ENCODE measurements around the gene KCNJ18. TPM values are rescaled to one million over a fixed set of nuclear protein-coding genes. Genes with fewer than 3 reads are reported as not detected.
A peak's percentile ranks its signal among the peaks of the same experiment; 100 is the strongest.
"Not testable (repeated sequence)": the region's sequence is repeated elsewhere in the genome, so short reads cannot be mapped to it uniquely, and the experiment has no call there.

KCNJ18 gene
- total RNA-seq, 1 experiment from 2014 or later: not detected

- not testable (repeated sequence) for DNase-seq (ENCODE audit: low read depth)
Observed at GRCh38 chr17:21683897-21684296, 8.4 kb upstream of the KCNJ18 start.

- not testable (repeated sequence) for DNase-seq (ENCODE audit: low read depth)
Observed at GRCh38 chr17:21684384-21684783, 7.9 kb upstream of the KCNJ18 start.

- not testable (repeated sequence) for DNase-seq (ENCODE audit: low read depth)
Observed at GRCh38 chr17:21685061-21685795, 7.1 kb upstream of the KCNJ18 start.

GRCh38 chr17:21686165-21687015 lies 5.9 kb upstream of the KCNJ18 start:
- peak; percentile 64 for DNase-seq (ENCODE audit: low read depth)

GRCh38 chr17:21687136-21687953 lies 5.0 kb upstream of the KCNJ18 start:
- no peak for DNase-seq (ENCODE audit: low read depth)

- DNase-seq (ENCODE audit: low read depth): no peak
Observed at GRCh38 chr17:21688293-21688949, 3.9 kb upstream of the KCNJ18 start.

- DNase-seq (ENCODE audit: low read depth): peak; percentile 97
Observed at GRCh38 chr17:21689604-21690003, 2.7 kb upstream of the KCNJ18 start.

GRCh38 chr17:21690811-21691210 lies 1.5 kb upstream of the KCNJ18 start:
- DNase-seq (ENCODE audit: low read depth): not testable (repeated sequence)

GRCh38 chr17:21691481-21691880 lies 842 bp upstream of the KCNJ18 start:
- DNase-seq (ENCODE audit: low read depth): not testable (repeated sequence)

GRCh38 chr17:21692704-21693065 lies 362 bp downstream of the KCNJ18 start:
- not testable (repeated sequence) for DNase-seq (ENCODE audit: low read depth)

- not testable (repeated sequence) for DNase-seq (ENCODE audit: low read depth)
Observed at GRCh38 chr17:21693391-21693796, 1.1 kb downstream of the KCNJ18 start.

GRCh38 chr17:21693937-21694336 lies 1.6 kb downstream of the KCNJ18 start:
- DNase-seq (ENCODE audit: low read depth): peak; percentile 69

- not testable (repeated sequence) for DNase-seq (ENCODE audit: low read depth)
Observed at GRCh38 chr17:21696227-21696626, 3.9 kb downstream of the KCNJ18 start.

- not testable (repeated sequence) for DNase-seq (ENCODE audit: low read depth)
Observed at GRCh38 chr17:21696842-21697507, 4.7 kb downstream of the KCNJ18 start.

GRCh38 chr17:21697508-21697860 lies 5.2 kb downstream of the KCNJ18 start:
- DNase-seq (ENCODE audit: low read depth): not testable (repeated sequence)

- not testable (repeated sequence) for DNase-seq (ENCODE audit: low read depth)
Observed at GRCh38 chr17:21698437-21699075, 6.2 kb downstream of the KCNJ18 start.

- DNase-seq (ENCODE audit: low read depth): not testable (repeated sequence)
Observed at GRCh38 chr17:21699124-21699523, 6.8 kb downstream of the KCNJ18 start.

GRCh38 chr17:21699573-21700236 lies 7.4 kb downstream of the KCNJ18 start:
- DNase-seq (ENCODE audit: low read depth): not testable (repeated sequence)

GRCh38 chr17:21701090-21701489 lies 8.8 kb downstream of the KCNJ18 start:
- not testable (repeated sequence) for DNase-seq (ENCODE audit: low read depth)

All from HT1080 (cell line).